Breast epithelium (tissue), 3 donors: ENCODE results near the gene TNFRSF18.

ENCODE experiments used
- POLR2A ChIP-seq: fragments of 450-650 bp; IDR thresholded peaks from one replicate; pipeline ENCODE4 v1.6.1; 2016; ENCODE audit warnings: antibody characterized with exemption, mild to moderate bottlenecking, moderate library complexity
- POLR2AphosphoS5 ChIP-seq, 3 donors: sonication (generic); formaldehyde crosslinking; IDR thresholded peaks; one replicate each; pipeline ENCODE4 v1.6.1; 2017; ENCODE audit warnings: antibody characterized with exemption in 3 of 3
- TF ChIP-seq, protein P1 (sequence below), 3 donors: fragments of 450-650 bp; IDR thresholded peaks; one replicate each; pipeline ENCODE4 v1.5.1; 2016 to 2017; ENCODE audit warnings: antibody characterized with exemption in 3 of 3, mild to moderate bottlenecking in 3 of 3, moderate library complexity in 3 of 3

DNA sequence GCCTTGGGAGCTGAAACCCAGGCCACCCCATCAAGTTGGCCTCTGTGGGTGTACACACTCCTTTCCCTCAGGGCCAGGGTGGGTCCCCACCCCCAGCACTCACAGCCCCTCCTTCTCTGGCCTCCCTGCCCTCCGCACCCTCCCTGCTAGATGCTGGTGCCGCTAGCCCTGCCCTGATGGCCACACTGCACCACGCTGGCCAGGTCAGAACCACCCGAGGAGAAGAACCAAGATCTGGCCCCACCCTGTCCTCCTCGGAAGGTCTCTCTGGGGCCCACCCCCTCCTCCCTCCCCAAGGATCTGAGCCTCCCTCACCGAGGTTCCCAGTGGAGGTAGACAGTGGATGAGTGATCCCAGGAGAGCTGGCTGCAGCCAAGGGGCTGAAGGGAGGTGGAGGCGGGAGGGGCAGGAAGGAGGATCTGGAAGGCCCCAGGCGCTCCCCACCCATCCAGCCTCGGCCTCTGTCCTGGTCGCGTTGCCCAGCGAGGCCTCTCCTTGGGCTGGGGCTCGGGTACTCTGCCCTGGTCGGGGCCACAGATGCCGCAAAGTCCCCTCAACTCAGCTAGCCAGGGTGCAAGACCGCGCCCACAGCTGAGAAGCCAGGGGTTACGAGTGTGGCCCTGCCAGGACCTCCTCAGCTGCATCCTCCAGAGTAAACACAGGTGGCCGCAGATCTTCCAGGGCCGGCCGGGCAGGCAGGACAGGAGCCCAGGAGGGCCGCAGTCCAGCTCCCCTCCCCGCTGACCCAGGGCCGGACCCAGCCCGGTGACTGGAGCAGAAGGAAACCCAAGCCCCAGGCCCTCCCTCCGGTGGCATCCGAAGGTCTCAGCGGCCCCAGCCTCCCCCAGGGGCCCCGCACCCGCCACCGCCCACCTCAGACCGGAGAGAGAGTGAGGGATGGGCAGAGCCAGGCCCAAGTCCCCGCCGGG, 30.8 kb upstream of the TNFRSF18 start:
- TF ChIP-seq, protein P1, sequence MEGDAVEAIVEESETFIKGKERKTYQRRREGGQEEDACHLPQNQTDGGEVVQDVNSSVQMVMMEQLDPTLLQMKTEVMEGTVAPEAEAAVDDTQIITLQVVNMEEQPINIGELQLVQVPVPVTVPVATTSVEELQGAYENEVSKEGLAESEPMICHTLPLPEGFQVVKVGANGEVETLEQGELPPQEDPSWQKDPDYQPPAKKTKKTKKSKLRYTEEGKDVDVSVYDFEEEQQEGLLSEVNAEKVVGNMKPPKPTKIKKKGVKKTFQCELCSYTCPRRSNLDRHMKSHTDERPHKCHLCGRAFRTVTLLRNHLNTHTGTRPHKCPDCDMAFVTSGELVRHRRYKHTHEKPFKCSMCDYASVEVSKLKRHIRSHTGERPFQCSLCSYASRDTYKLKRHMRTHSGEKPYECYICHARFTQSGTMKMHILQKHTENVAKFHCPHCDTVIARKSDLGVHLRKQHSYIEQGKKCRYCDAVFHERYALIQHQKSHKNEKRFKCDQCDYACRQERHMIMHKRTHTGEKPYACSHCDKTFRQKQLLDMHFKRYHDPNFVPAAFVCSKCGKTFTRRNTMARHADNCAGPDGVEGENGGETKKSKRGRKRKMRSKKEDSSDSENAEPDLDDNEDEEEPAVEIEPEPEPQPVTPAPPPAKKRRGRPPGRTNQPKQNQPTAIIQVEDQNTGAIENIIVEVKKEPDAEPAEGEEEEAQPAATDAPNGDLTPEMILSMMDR (IDR thresholded peaks at IDR 0.05) = no peak
- TF ChIP-seq POLR2A = no peak
- no peak for TF ChIP-seq POLR2AphosphoS5 (IDR thresholded peaks at IDR 0.05)
